Lower leg skin (tissue), 4 donors: ENCODE data around the gene DCAF12. TPM values are rescaled to one million over a fixed set of nuclear protein-coding genes. Genes with fewer than 3 reads are reported as not detected.

Source experiments
- DNase-seq, 2 donors: peaks; one replicate each; pipeline ENCODE4 v3.0.0-alpha.2; 2019; ENCODE audit warnings: low spot score in 2 of 2
- H3K4me3 ChIP-seq: fragments of 200-600 bp; sonication (generic); 2 replicates; pipeline ENCODE4 v1.5.1; 2017; ENCODE audit warnings: mild to moderate bottlenecking, low read depth; ENCODE audit not compliant: poor library complexity, severe bottlenecking
- POLR2A ChIP-seq, 2 donors: fragments of 450-650 bp; IDR thresholded peaks; one replicate each; pipeline ENCODE4 v1.6.1; 2016 to 2017; ENCODE audit warnings: antibody characterized with exemption in 2 of 2, mild to moderate bottlenecking in 1 of 2, moderate library complexity in 1 of 2
- WGBS, 2 donors: methylation state at CpG; one replicate each; pipeline ENCODE4 v1.1.5; 2018; 5-methylcytosine and 5-hydroxymethylcytosine counted together
- intact Hi-C: fragments of 100-400 bp; cut with DNase I; formaldehyde crosslinking; loops from one replicate; pipeline ENCODE4 v1.15.0; 2023; ENCODE audit warnings: low total_unique reads
- total RNA-seq, 4 donors: library from RNA; depleted of rRNA; stranded (reverse); fragments of >200 nt; gene quantifications; one replicate each; pipeline ENCODE4 v1.1.0, GENCODE V29; 2016
- TF ChIP-seq, protein P1 (sequence below), 3 donors: fragments of 450-650 bp; IDR thresholded peaks; one replicate each; pipeline ENCODE4 v1.5.1; 2016; ENCODE audit warnings: antibody characterized with exemption in 3 of 3, mild to moderate bottlenecking in 3 of 3, moderate library complexity in 2 of 3

Gene DCAF12
- total RNA-seq, 4 donors from 2014 or later, result 21.9 to 30.7 (median 26.8) TPM

GRCh38 chr9:34163434-34163833, 36.9 kb upstream of the DCAF12 start:
- 72% methylated on average over 3 of the region's 3 CpGs for WGBS, 2 donors
- intact Hi-C loops, result no loop called here
- no peak overlapping the region for H3K4me3 ChIP-seq
- peak in 1 of 2 donors; percentile 43 for DNase-seq
- TF ChIP-seq POLR2A (IDR thresholded peaks at IDR 0.05), result no peak
- TF ChIP-seq, protein P1, sequence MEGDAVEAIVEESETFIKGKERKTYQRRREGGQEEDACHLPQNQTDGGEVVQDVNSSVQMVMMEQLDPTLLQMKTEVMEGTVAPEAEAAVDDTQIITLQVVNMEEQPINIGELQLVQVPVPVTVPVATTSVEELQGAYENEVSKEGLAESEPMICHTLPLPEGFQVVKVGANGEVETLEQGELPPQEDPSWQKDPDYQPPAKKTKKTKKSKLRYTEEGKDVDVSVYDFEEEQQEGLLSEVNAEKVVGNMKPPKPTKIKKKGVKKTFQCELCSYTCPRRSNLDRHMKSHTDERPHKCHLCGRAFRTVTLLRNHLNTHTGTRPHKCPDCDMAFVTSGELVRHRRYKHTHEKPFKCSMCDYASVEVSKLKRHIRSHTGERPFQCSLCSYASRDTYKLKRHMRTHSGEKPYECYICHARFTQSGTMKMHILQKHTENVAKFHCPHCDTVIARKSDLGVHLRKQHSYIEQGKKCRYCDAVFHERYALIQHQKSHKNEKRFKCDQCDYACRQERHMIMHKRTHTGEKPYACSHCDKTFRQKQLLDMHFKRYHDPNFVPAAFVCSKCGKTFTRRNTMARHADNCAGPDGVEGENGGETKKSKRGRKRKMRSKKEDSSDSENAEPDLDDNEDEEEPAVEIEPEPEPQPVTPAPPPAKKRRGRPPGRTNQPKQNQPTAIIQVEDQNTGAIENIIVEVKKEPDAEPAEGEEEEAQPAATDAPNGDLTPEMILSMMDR (IDR thresholded peaks at IDR 0.05), result no peak

GRCh38 chr9:34158362-34158869, 31.9 kb upstream of the DCAF12 start:
- no peak for DNase-seq
- intact Hi-C loops, result no loop called here
- H3K4me3 ChIP-seq, result no peak overlapping the region
- TF ChIP-seq, protein P1 (IDR thresholded peaks at IDR 0.05), result no peak
- no peak for TF ChIP-seq POLR2A (IDR thresholded peaks at IDR 0.05)
- 59 to 71% methylated on average over 6 of the region's 6 CpGs for WGBS, 2 donors

DNA sequence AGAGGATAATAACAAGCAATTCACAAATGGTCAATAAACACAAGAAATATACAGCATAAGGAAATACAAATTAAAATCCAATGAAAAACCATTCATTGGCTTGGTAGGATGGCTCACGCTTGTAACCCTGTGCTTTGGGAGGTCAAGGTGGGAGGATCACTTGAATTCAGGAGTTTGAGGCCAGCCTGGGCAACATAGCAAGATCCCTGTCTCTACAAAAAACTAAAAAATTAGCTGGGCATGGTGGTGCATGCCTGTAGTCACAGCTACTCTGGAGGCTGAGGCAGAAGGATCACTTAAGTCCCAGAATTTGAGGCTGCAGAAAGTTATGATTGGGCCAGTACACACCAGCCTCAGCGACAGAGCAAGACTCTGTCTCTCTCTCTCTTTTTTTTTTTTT, 31.4 kb upstream of the DCAF12 start:
- intact Hi-C loops, result no loop called here
- no peak for DNase-seq
- TF ChIP-seq POLR2A (IDR thresholded peaks at IDR 0.05), result no peak
- TF ChIP-seq, protein P1 (IDR thresholded peaks at IDR 0.05), result no peak
- 94 to 95% methylated on average over 2 of the region's 2 CpGs for WGBS, 2 donors
- H3K4me3 ChIP-seq, result no peak overlapping the region

GRCh38 chr9:34157318-34157717, 30.8 kb upstream of the DCAF12 start:
- H3K4me3 ChIP-seq, result no peak overlapping the region
- no peak for DNase-seq
- TF ChIP-seq, protein P1 (IDR thresholded peaks at IDR 0.05), result no peak
- TF ChIP-seq POLR2A (IDR thresholded peaks at IDR 0.05), result no peak
- intact Hi-C loops, result no loop called here

DNA sequence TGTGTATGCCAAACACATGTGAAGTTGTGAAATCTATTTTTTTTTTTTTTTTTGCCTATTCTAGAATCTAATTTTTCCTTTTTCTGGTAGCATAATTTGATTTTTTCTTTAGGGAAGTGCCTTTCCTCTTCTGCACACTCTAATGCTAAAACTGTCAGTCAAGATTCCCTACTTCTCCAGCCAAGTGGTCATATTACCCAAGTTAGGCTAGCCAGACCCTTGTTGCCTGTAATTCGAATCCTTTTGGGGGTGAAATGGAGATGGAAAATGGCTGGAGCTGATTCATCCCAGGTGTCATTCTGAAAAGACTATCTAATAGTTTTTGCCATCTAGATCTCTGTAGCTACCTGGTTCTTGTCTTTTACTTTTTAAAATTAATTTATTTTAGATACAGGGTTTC, 27.6 kb upstream of the DCAF12 start:
- 60 to 71% methylated on average over 1 of the region's 1 CpG for WGBS, 2 donors
- TF ChIP-seq, protein P1 (IDR thresholded peaks at IDR 0.05), result no peak
- DNase-seq, result no peak
- no peak overlapping the region for H3K4me3 ChIP-seq
- intact Hi-C loops, result no loop called here

DNA sequence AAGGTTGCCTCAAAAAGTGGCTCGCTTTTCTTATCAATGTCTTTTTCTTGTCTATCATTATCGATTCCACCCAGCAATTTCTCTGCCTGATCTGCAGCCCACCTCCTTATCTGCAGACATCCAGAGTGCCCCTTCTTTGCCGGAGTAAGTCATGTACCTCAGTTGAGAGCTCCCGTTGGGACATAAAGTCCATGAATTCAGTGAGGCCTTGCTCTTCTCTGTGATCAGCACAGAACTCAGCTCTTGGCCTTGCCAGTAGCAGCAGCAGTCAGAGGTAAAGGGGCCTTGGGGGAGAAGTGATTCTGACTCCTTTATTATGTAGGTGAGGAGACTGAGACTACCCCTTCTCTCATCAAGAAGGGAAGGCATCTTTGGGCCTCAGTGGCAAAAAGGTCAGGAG, 24.9 kb upstream of the DCAF12 start:
- no peak for DNase-seq
- intact Hi-C loops, result no loop called here
- H3K4me3 ChIP-seq, result no peak overlapping the region
- WGBS, 2 donors, result 91 to 94% methylated on average over 4 of the region's 4 CpGs
- no peak for TF ChIP-seq POLR2A (IDR thresholded peaks at IDR 0.05)
- TF ChIP-seq, protein P1 (IDR thresholded peaks at IDR 0.05), result no peak
